ENCODE measurements around the gene EARS2.
"Not testable (repeated sequence)": the region's sequence is repeated elsewhere in the genome, so short reads cannot be mapped to it uniquely, and the experiment has no call there.

EARS2 gene

GRCh38 chr16:23587726-23588125, 30.6 kb upstream of the EARS2 start:
- Histone ChIP-seq H3K9ac (ENCODE audit: low read length) (no peak overlapping the region), H3K36me3 (ENCODE audit: low read length) (peaks cover 3% of the 10 kb centered on the region; the same call in 1 of the 2 replicates), H3K79me2 (ENCODE audit: insufficient read depth, low read length) (peaks cover 55% of the 10 kb centered on the region), H3K4me3 (ENCODE audit: insufficient read depth, low read length, poor library complexity, severe bottlenecking) (no peak overlapping the region), H3K4me2 (ENCODE audit: low read depth, low read length, poor library complexity, severe bottlenecking) (no peak overlapping the region), H3F3A (ENCODE audit: insufficient read depth) (no peaks in the 10 kb centered on the region), H3K27me3 (ENCODE audit: low read length) (no peaks in the 10 kb centered on the region), H4K20me1 (ENCODE audit: low read depth, low read length) (no peaks in the 10 kb centered on the region), H2AFZ (ENCODE audit: low read depth, low read length, severe bottlenecking) (no peak overlapping the region), H3K27ac (ENCODE audit: low read depth, low read length) (no peak overlapping the region), H3K9me3 (ENCODE audit: insufficient read depth, low read length) (no peaks in the 10 kb centered on the region), H3K9me2 (replicated peaks; ENCODE audit: insufficient read depth, low read length) (no peaks in the 10 kb centered on the region)
- no peak for TF ChIP-seq EZH2phosphoT487 (conservative IDR thresholded peaks at IDR 0.05; ENCODE audit: low read length)
- no peak for TF ChIP-seq CTCF (IDR thresholded peaks at IDR 0.05; ENCODE audit: insufficient read depth, low read length, poor library complexity, severe bottlenecking)

- Histone ChIP-seq H3K9me3 (ENCODE audit: insufficient read depth, low read length) (no peaks in the 10 kb centered on the region), H4K20me1 (ENCODE audit: low read depth, low read length) (no peaks in the 10 kb centered on the region), H3K27me3 (ENCODE audit: low read length) (no peaks in the 10 kb centered on the region), H3K4me3 (ENCODE audit: insufficient read depth, low read length, poor library complexity, severe bottlenecking) (no peak overlapping the region), H3K9ac (ENCODE audit: low read length) (no peak overlapping the region), H3K27ac (ENCODE audit: low read depth, low read length) (no peak overlapping the region), H3K4me2 (ENCODE audit: low read depth, low read length, poor library complexity, severe bottlenecking) (no peak overlapping the region), H2AFZ (ENCODE audit: low read depth, low read length, severe bottlenecking) (no peak overlapping the region), H3F3A (ENCODE audit: insufficient read depth) (peaks cover 7% of the 10 kb centered on the region; the same call in 1 of the 2 replicates), H3K9me2 (replicated peaks; ENCODE audit: insufficient read depth, low read length) (no peaks in the 10 kb centered on the region), H3K79me2 (ENCODE audit: insufficient read depth, low read length) (peaks cover 22% of the 10 kb centered on the region; the same call in 1 of the 2 replicates), H3K36me3 (ENCODE audit: low read length) (peaks cover 9% of the 10 kb centered on the region; the same call in 1 of the 2 replicates)
- TF ChIP-seq EZH2phosphoT487 (conservative IDR thresholded peaks at IDR 0.05; ENCODE audit: low read length) (no peak), CTCF (IDR thresholded peaks at IDR 0.05; ENCODE audit: insufficient read depth, low read length, poor library complexity, severe bottlenecking) (no peak)
Measured at GRCh38 chr16:23584186-23585076, 27.3 kb upstream of the EARS2 start.

- H3K9ac ChIP-seq (ENCODE audit: low read length); H2AFZ ChIP-seq (ENCODE audit: low read depth, low read length, severe bottlenecking); H3F3A ChIP-seq (ENCODE audit: insufficient read depth); H3K27ac ChIP-seq (ENCODE audit: low read depth, low read length); H3K27me3 ChIP-seq (ENCODE audit: low read length); H3K9me2 ChIP-seq (replicated peaks; ENCODE audit: insufficient read depth, low read length); H3K9me3 ChIP-seq (ENCODE audit: insufficient read depth, low read length); H3K4me2 ChIP-seq (ENCODE audit: low read depth, low read length, poor library complexity, severe bottlenecking); H3K4me3 ChIP-seq (ENCODE audit: insufficient read depth, low read length, poor library complexity, severe bottlenecking); H4K20me1 ChIP-seq (ENCODE audit: low read depth, low read length); H3K36me3 ChIP-seq (ENCODE audit: low read length): not testable (repeated sequence)
- H3K79me2 ChIP-seq (ENCODE audit: insufficient read depth, low read length): 0 out of 2 replicates have a peak, but pooled peaks cover 11% of the 10 kb centered on the region
Measured at GRCh38 chr16:23583271-23583670, 26.1 kb upstream of the EARS2 start.

GRCh38 chr16:23581764-23582163, 24.6 kb upstream of the EARS2 start:
- H3K9me2 ChIP-seq (replicated peaks; ENCODE audit: insufficient read depth, low read length): no peaks in the 10 kb centered on the region
- H2AFZ ChIP-seq (ENCODE audit: low read depth, low read length, severe bottlenecking): no peak overlapping the region
- peaks cover 9% of the 10 kb centered on the region; the same call in 1 of the 2 replicates for H3K36me3 ChIP-seq (ENCODE audit: low read length)
- 0 out of 2 replicates have a peak, but pooled peaks cover under 1% of the 10 kb centered on the region for H3K79me2 ChIP-seq (ENCODE audit: insufficient read depth, low read length)
- H3F3A ChIP-seq (ENCODE audit: insufficient read depth): peaks cover 10% of the 10 kb centered on the region; the same call in 1 of the 2 replicates
- TF ChIP-seq CTCF (IDR thresholded peaks at IDR 0.05; ENCODE audit: insufficient read depth, low read length, poor library complexity, severe bottlenecking) (no peak), EZH2phosphoT487 (conservative IDR thresholded peaks at IDR 0.05; ENCODE audit: low read length) (no peak)
- H3K4me2 ChIP-seq (ENCODE audit: low read depth, low read length, poor library complexity, severe bottlenecking): no peak overlapping the region
- H3K4me3 ChIP-seq (ENCODE audit: insufficient read depth, low read length, poor library complexity, severe bottlenecking): no peak overlapping the region
- no peak overlapping the region for H3K9ac ChIP-seq (ENCODE audit: low read length)
- H3K27me3 ChIP-seq (ENCODE audit: low read length): no peaks in the 10 kb centered on the region
- H4K20me1 ChIP-seq (ENCODE audit: low read depth, low read length): no peaks in the 10 kb centered on the region
- H3K27ac ChIP-seq (ENCODE audit: low read depth, low read length): no peak overlapping the region
- no peaks in the 10 kb centered on the region for H3K9me3 ChIP-seq (ENCODE audit: insufficient read depth, low read length)
